HepG2 (cell line): Measurements from ENCODE around the gene FGFR4. TPM values are rescaled to one million over a fixed set of nuclear protein-coding genes. Genes with fewer than 3 reads are reported as not detected.

Experiments
- CTCF ChIP-seq: sonication (generic); formaldehyde crosslinking; IDR thresholded peaks from 2 replicates; pipeline ENCODE4 v1.5.0; 2020; ENCODE audit warnings: mild to moderate bottlenecking, missing genetic modification reagents, moderate library complexity
- EEA1 ChIP-seq: sonication (generic); formaldehyde crosslinking; IDR thresholded peaks from 2 replicates; pipeline ENCODE4 v1.5.1; 2020; ENCODE audit warnings: mild to moderate bottlenecking, missing genetic modification reagents, borderline replicate concordance
- ETS1 ChIP-seq: sonication (generic); formaldehyde crosslinking; IDR thresholded peaks from 2 replicates; pipeline ENCODE4 v1.4.0; 2020; ENCODE audit warnings: missing genetic modification reagents
- IRF2 ChIP-seq: IDR thresholded peaks from 2 replicates; pipeline ENCODE4 v1.6.1; 2018; ENCODE audit warnings: missing genetic modification reagents, missing compliant biosample characterization
- KDM6A ChIP-seq: IDR thresholded peaks from 2 replicates; pipeline ENCODE4 v1.6.1; 2016; ENCODE audit warnings: low read depth
- MLXIP ChIP-seq: sonication (generic); formaldehyde crosslinking; IDR thresholded peaks from 2 replicates; pipeline ENCODE4 v1.9.0; 2021; ENCODE audit warnings: missing genetic modification reagents, borderline replicate concordance
- TARDBP ChIP-seq: sonication (generic); formaldehyde crosslinking; IDR thresholded peaks from 2 replicates; pipeline ENCODE4 v1.8.0; 2022; ENCODE audit warnings: mild to moderate bottlenecking, missing genetic modification reagents
- THAP8 ChIP-seq: sonication (generic); formaldehyde crosslinking; IDR thresholded peaks from 2 replicates; pipeline ENCODE4 v1.5.1; 2020; ENCODE audit warnings: missing genetic modification reagents, mild to moderate bottlenecking, borderline replicate concordance
- ZBTB46 ChIP-seq: sonication (generic); formaldehyde crosslinking; IDR thresholded peaks from 2 replicates; pipeline ENCODE4 v1.4.0; 2020; ENCODE audit warnings: mild to moderate bottlenecking, missing genetic modification reagents, borderline replicate concordance
- ZFP91 ChIP-seq: sonication (generic); formaldehyde crosslinking; IDR thresholded peaks from 2 replicates; pipeline ENCODE4 v1.9.0; 2022; ENCODE audit warnings: missing genetic modification reagents, mild to moderate bottlenecking, borderline replicate concordance
- ZNF3 ChIP-seq: IDR thresholded peaks from 2 replicates; pipeline ENCODE4 v1.7.0; 2017; ENCODE audit warnings: inconsistent platforms
- ZNF317 ChIP-seq: sonication (generic); formaldehyde crosslinking; IDR thresholded peaks from 2 replicates; pipeline ENCODE4 v1.5.0; 2020; ENCODE audit warnings: mild to moderate bottlenecking, missing genetic modification reagents
- ZNF547 ChIP-seq: sonication (generic); formaldehyde crosslinking; IDR thresholded peaks from 2 replicates; pipeline ENCODE4 v1.5.1; 2020; ENCODE audit warnings: mild to moderate bottlenecking, missing genetic modification reagents
- ZSCAN5A ChIP-seq: sonication (generic); formaldehyde crosslinking; IDR thresholded peaks from 2 replicates; pipeline ENCODE4 v1.8.0; 2022; ENCODE audit warnings: mild to moderate bottlenecking, missing genetic modification reagents, borderline replicate concordance
- polyA plus RNA-seq, 8 experiments: library from polyadenylated mRNA; depleted of rRNA in 3 of 8; stranded (reverse) in 7 of 8; unstranded in 1 of 8; fragments of >200 nt; fragmentation: Illumina TruSeq in 4 of 8; extraction: Trizol in 4 of 8; gene quantifications; 2 replicates each; pipeline versions ENCODE4 v1.2.1 to v1.2.3, GENCODE V29; 2011 to 2016; ENCODE audit warnings: low read depth in 4 of 8, missing spikeins in 1 of 8, mixed read lengths in 1 of 8; ENCODE audit not compliant: insufficient read depth in 1 of 8
- total RNA-seq, 5 experiments: library from RNA; depleted of rRNA; stranded (reverse); fragments of >200 nt; fragmentation: Illumina TruSeq; extraction: Trizol; gene quantifications; 2 replicates each; pipeline ENCODE4 v1.2.3, GENCODE V29; 2016; ENCODE audit warnings: low read depth in 1 of 5

FGFR4 gene
- total and polyA plus RNA-seq, 2 of the 13 experiments (the other 11 are each of a cell fraction or from before 2014, with no cell fraction given): 129 to 219 TPM

GRCh38 chr5:177105691-177106476 is 19.2 kb downstream of the FGFR4 start (continued):
- TF ChIP-seq ZFP91 (CRISPR knock-in tag) (peak; percentile 77), TARDBP (CRISPR knock-in tag) (peak; percentile 75; the same call in 1 of the 2 replicates), THAP8 (CRISPR knock-in tag) (0 out of 2 replicates have a peak, but pooled peaks have one; percentile 74), EEA1 (no peak), ZSCAN5A (CRISPR knock-in tag) (peak; percentile 84), ZNF3 (CRISPR knock-in tag) (no peak), KDM6A (CRISPR knock-in tag) (no peak), ZNF547 (CRISPR knock-in tag) (peak; percentile 75), MLXIP (CRISPR knock-in tag) (no peak), CTCF (peak; percentile 30; the same call in 1 of the 2 replicates), ZBTB46 (no peak), ZNF317 (CRISPR knock-in tag) (0 out of 2 replicates have a peak, but pooled peaks have one; percentile 53), IRF2 (CRISPR knock-in tag) (peak; percentile 13; the same call in 1 of the 2 replicates), ETS1 (CRISPR knock-in tag) (no peak)
